Upper lobe of left lung (tissue), 4 donors: Measurements from ENCODE around the gene CLDN1.

Source experiments
- EP300 ChIP-seq, 4 donors: sonication (generic); formaldehyde crosslinking; IDR thresholded peaks; one replicate each; pipeline ENCODE4 v1.5.1; 2017; ENCODE audit warnings: antibody characterized with exemption in 4 of 4, control low read depth in 2 of 4
- POLR2A ChIP-seq, 4 donors: fragments of 450-650 bp; IDR thresholded peaks; one replicate each; pipeline ENCODE4 v1.5.1; 2016 to 2017; ENCODE audit warnings: antibody characterized with exemption in 4 of 4, mild to moderate bottlenecking in 2 of 4
- POLR2AphosphoS5 ChIP-seq, 2 donors: sonication (generic); formaldehyde crosslinking; IDR thresholded peaks; one replicate each; pipeline ENCODE4 v1.5.1; 2017; ENCODE audit warnings: antibody characterized with exemption in 2 of 2
- TF ChIP-seq, protein P1 (sequence below), 6 experiments: fragments of 450-650 bp in 4 of 6; fragments of 200-600 bp in 2 of 6; sonication (generic) in 2 of 6; IDR thresholded peaks; one replicate each; pipeline ENCODE4 v1.5.1; 2016 to 2019; ENCODE audit warnings: antibody characterized with exemption in 6 of 6

GRCh38 chr3:190302212-190302867, 19.9 kb downstream of the CLDN1 start:
- TF ChIP-seq POLR2A (IDR thresholded peaks at IDR 0.05) = no peak
- TF ChIP-seq, protein P1, sequence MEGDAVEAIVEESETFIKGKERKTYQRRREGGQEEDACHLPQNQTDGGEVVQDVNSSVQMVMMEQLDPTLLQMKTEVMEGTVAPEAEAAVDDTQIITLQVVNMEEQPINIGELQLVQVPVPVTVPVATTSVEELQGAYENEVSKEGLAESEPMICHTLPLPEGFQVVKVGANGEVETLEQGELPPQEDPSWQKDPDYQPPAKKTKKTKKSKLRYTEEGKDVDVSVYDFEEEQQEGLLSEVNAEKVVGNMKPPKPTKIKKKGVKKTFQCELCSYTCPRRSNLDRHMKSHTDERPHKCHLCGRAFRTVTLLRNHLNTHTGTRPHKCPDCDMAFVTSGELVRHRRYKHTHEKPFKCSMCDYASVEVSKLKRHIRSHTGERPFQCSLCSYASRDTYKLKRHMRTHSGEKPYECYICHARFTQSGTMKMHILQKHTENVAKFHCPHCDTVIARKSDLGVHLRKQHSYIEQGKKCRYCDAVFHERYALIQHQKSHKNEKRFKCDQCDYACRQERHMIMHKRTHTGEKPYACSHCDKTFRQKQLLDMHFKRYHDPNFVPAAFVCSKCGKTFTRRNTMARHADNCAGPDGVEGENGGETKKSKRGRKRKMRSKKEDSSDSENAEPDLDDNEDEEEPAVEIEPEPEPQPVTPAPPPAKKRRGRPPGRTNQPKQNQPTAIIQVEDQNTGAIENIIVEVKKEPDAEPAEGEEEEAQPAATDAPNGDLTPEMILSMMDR (IDR thresholded peaks at IDR 0.05) = no peak
- TF ChIP-seq EP300 (IDR thresholded peaks at IDR 0.05) = no peak
- no peak for TF ChIP-seq POLR2AphosphoS5 (IDR thresholded peaks at IDR 0.05)
